ENCODE measurements around the gene BARX2.

The BARX2 gene

GRCh38 chr11:129377739-129378138 lies 2.1 kb downstream of the BARX2 start:
- Histone ChIP-seq H2BK120ac (ENCODE audit: low read depth, low read length) (no peak overlapping the region), H2AFZ (ENCODE audit: low read depth, low read length) (no peak overlapping the region), H4K91ac (ENCODE audit: low read length) (no peak overlapping the region), H3K18ac (ENCODE audit: low read depth in 1 of 2, low read length in 2 of 2) (no peak overlapping the region), H3K4me2 (ENCODE audit: low read length, poor library complexity, severe bottlenecking) (no peak overlapping the region), H3K9ac (ENCODE audit: low read length) (no peak overlapping the region), H3K4me1 (ENCODE audit: control insufficient read depth, insufficient read depth, low read depth, low read length) (peaks cover 24% of the 10 kb centered on the region), H3K4ac (ENCODE audit: low read depth in 1 of 2, low read length in 2 of 2) (no peak overlapping the region), H3K36me3 (ENCODE audit: control insufficient read depth in 1 of 2, insufficient read depth in 2 of 2, low read depth in 1 of 2, low read length in 2 of 2) (no peaks in the 10 kb centered on the region), H3K27ac (ENCODE audit: low read length, poor library complexity, severe bottlenecking) (no peak overlapping the region), H2BK15ac (ENCODE audit: low read depth, poor library complexity, severe bottlenecking) (no peak overlapping the region), H2BK5ac (ENCODE audit: low read depth, low read length, poor library complexity, severe bottlenecking) (no peak overlapping the region), H2BK12ac (ENCODE audit: low read length in 2 of 2) (no peak overlapping the region), H4K8ac (ENCODE audit: low read length) (no peak overlapping the region), H2AK5ac (ENCODE audit: low read length, severe bottlenecking) (no peak overlapping the region), H3K27me3 (ENCODE audit: control insufficient read depth in 1 of 2, insufficient read depth in 1 of 2, low read length in 2 of 2) (peaks cover 49 to 72% of the 10 kb centered on the region in 2 experiments), H3K14ac (ENCODE audit: low read length in 2 of 2) (no peak overlapping the region), H3K9me3 (ENCODE audit: control insufficient read depth, low read length) (no peaks in the 10 kb centered on the region), H3K23ac (ENCODE audit: low read length in 2 of 2) (no peak overlapping the region), H3K79me1 (replicated peaks; ENCODE audit: low read length, poor library complexity, severe bottlenecking) (no peaks in the 10 kb centered on the region), H3K4me3 (ENCODE audit: insufficient read depth in 1 of 2, low read depth in 1 of 2, low read length in 2 of 2) (no peak overlapping the region)
- DNase-seq = no peak
- WGBS = 80% methylated on average over 7 of the region's 7 CpGs

DNA sequence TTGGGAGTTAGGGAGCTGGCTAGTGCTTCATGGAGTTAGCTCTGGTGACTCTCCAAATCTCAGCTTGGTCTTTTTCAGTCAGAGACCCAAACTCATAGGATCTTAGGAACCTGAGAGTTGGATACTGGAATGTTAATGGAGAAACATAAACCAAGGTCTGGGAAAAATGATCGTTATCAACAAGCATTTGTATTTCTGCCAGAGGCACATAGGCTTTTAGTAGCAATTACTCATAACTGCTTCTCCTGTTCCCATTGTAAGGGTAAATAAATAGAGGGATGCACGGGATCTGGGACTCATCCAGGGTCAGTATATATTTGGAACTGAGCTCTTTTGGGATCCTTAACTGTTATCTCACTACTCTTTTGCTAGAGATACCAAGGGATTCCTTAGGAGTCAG lies 4.8 kb downstream of the BARX2 start:
- Histone ChIP-seq H3K23ac (ENCODE audit: low read length in 2 of 2) (no peak overlapping the region), H3K18ac (ENCODE audit: low read depth in 1 of 2, low read length in 2 of 2) (no peak overlapping the region), H2AK5ac (ENCODE audit: low read length, severe bottlenecking) (no peak overlapping the region), H3K9ac (ENCODE audit: low read length) (no peak overlapping the region), H3K4me1 (ENCODE audit: control insufficient read depth, insufficient read depth, low read depth, low read length) (peaks cover 7% of the 10 kb centered on the region), H2BK120ac (ENCODE audit: low read depth, low read length) (no peak overlapping the region), H3K9me3 (ENCODE audit: control insufficient read depth, low read length) (no peaks in the 10 kb centered on the region), H3K79me1 (replicated peaks; ENCODE audit: low read length, poor library complexity, severe bottlenecking) (no peaks in the 10 kb centered on the region), H3K4me3 (ENCODE audit: insufficient read depth in 1 of 2, low read depth in 1 of 2, low read length in 2 of 2) (no peak overlapping the region), H2BK15ac (ENCODE audit: low read depth, poor library complexity, severe bottlenecking) (no peak overlapping the region), H2BK5ac (ENCODE audit: low read depth, low read length, poor library complexity, severe bottlenecking) (no peak overlapping the region), H3K27ac (ENCODE audit: low read length, poor library complexity, severe bottlenecking) (no peak overlapping the region), H4K91ac (ENCODE audit: low read length) (no peak overlapping the region), H4K8ac (ENCODE audit: low read length) (no peak overlapping the region), H3K4me2 (ENCODE audit: low read length, poor library complexity, severe bottlenecking) (no peak overlapping the region), H3K4ac (ENCODE audit: low read depth in 1 of 2, low read length in 2 of 2) (no peak overlapping the region), H3K14ac (ENCODE audit: low read length in 2 of 2) (no peak overlapping the region), H3K27me3 (ENCODE audit: control insufficient read depth in 1 of 2, insufficient read depth in 1 of 2, low read length in 2 of 2) (peaks cover 26 to 52% of the 10 kb centered on the region in 2 experiments), H2BK12ac (ENCODE audit: low read length in 2 of 2) (no peak overlapping the region), H3K36me3 (ENCODE audit: control insufficient read depth in 1 of 2, insufficient read depth in 2 of 2, low read depth in 1 of 2, low read length in 2 of 2) (no peaks in the 10 kb centered on the region), H2AFZ (ENCODE audit: low read depth, low read length) (no peak overlapping the region)
- no peak for DNase-seq
- no CpG with 5 or more reads among the region's 2 CpGs for WGBS

GRCh38 chr11:129382583-129382982 lies 6.9 kb downstream of the BARX2 start:
- Histone ChIP-seq H3K4me2 (ENCODE audit: low read length, poor library complexity, severe bottlenecking) (no peak overlapping the region), H3K27ac (ENCODE audit: low read length, poor library complexity, severe bottlenecking) (no peak overlapping the region), H2BK120ac (ENCODE audit: low read depth, low read length) (no peak overlapping the region), H4K8ac (ENCODE audit: low read length) (no peak overlapping the region), H3K4ac (ENCODE audit: low read depth in 1 of 2, low read length in 2 of 2) (no peak overlapping the region), H4K91ac (ENCODE audit: low read length) (no peak overlapping the region), H2BK5ac (ENCODE audit: low read depth, low read length, poor library complexity, severe bottlenecking) (no peak overlapping the region), H3K23ac (ENCODE audit: low read length in 2 of 2) (no peak overlapping the region), H3K9me3 (ENCODE audit: control insufficient read depth, low read length) (no peaks in the 10 kb centered on the region), H2BK15ac (ENCODE audit: low read depth, poor library complexity, severe bottlenecking) (no peak overlapping the region), H3K4me1 (ENCODE audit: control insufficient read depth, insufficient read depth, low read depth, low read length) (no peaks in the 10 kb centered on the region), H2AK5ac (ENCODE audit: low read length, severe bottlenecking) (no peak overlapping the region), H3K4me3 (ENCODE audit: insufficient read depth in 1 of 2, low read depth in 1 of 2, low read length in 2 of 2) (no peak overlapping the region), H3K9ac (ENCODE audit: low read length) (no peak overlapping the region), H3K79me1 (replicated peaks; ENCODE audit: low read length, poor library complexity, severe bottlenecking) (no peaks in the 10 kb centered on the region), H2AFZ (ENCODE audit: low read depth, low read length) (no peak overlapping the region), H3K18ac (ENCODE audit: low read depth in 1 of 2, low read length in 2 of 2) (no peak overlapping the region), H3K36me3 (ENCODE audit: control insufficient read depth in 1 of 2, insufficient read depth in 2 of 2, low read depth in 1 of 2, low read length in 2 of 2) (no peaks in the 10 kb centered on the region), H2BK12ac (ENCODE audit: low read length in 2 of 2) (no peak overlapping the region), H3K14ac (ENCODE audit: low read length in 2 of 2) (no peak overlapping the region), H3K27me3 (ENCODE audit: control insufficient read depth in 1 of 2, insufficient read depth in 1 of 2, low read length in 2 of 2) (peaks cover 27 to 51% of the 10 kb centered on the region in 2 experiments)
- DNase-seq = no peak
- WGBS = 85% methylated on average over 7 of the region's 7 CpGs

DNA sequence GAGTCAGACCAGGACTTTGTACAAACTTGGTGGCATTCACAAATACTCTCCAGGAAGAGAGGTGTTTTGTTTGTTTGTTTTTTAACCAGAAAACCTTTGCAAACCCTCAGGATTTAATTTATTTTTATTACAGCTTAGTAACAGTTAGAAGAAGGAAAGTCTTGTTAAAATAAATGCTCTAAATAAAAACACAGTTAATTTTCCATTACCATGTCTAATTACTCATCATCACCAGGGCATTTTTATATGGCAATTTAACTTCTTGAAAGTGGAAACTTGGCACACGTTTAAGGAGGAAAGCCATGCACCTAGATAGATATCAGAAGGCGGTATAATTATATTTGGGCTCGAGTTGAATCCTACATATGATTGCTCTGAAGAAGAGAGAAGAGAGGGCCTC lies 7.4 kb downstream of the BARX2 start:
- H3K27me3 ChIP-seq (ENCODE audit: control insufficient read depth in 1 of 2, insufficient read depth in 1 of 2, low read length in 2 of 2) = peaks cover 23 to 51% of the 10 kb centered on the region in 2 experiments
- H3K23ac ChIP-seq (ENCODE audit: low read length in 2 of 2) = no peak overlapping the region
- H2BK12ac ChIP-seq (ENCODE audit: low read length in 2 of 2) = no peak overlapping the region
- no peak overlapping the region for H2BK120ac ChIP-seq (ENCODE audit: low read depth, low read length)
- no peaks in the 10 kb centered on the region for H3K36me3 ChIP-seq (ENCODE audit: control insufficient read depth in 1 of 2, insufficient read depth in 2 of 2, low read depth in 1 of 2, low read length in 2 of 2)
- H3K79me1 ChIP-seq (replicated peaks; ENCODE audit: low read length, poor library complexity, severe bottlenecking) = no peaks in the 10 kb centered on the region
- H3K27ac ChIP-seq (ENCODE audit: low read length, poor library complexity, severe bottlenecking) = no peak overlapping the region
- H3K4me1 ChIP-seq (ENCODE audit: control insufficient read depth, insufficient read depth, low read depth, low read length) = no peaks in the 10 kb centered on the region
- no peak overlapping the region for H4K91ac ChIP-seq (ENCODE audit: low read length)
- H3K9ac ChIP-seq (ENCODE audit: low read length) = no peak overlapping the region
- no peak overlapping the region for H3K4me3 ChIP-seq (ENCODE audit: insufficient read depth in 1 of 2, low read depth in 1 of 2, low read length in 2 of 2)
- H2AFZ ChIP-seq (ENCODE audit: low read depth, low read length) = no peak overlapping the region
- H3K9me3 ChIP-seq (ENCODE audit: control insufficient read depth, low read length) = no peaks in the 10 kb centered on the region
- DNase-seq = no peak
- WGBS = 76% methylated on average over 3 of the region's 3 CpGs
- no peak overlapping the region for H3K18ac ChIP-seq (ENCODE audit: low read depth in 1 of 2, low read length in 2 of 2)
- H3K4me2 ChIP-seq (ENCODE audit: low read length, poor library complexity, severe bottlenecking) = no peak overlapping the region
- H2BK5ac ChIP-seq (ENCODE audit: low read depth, low read length, poor library complexity, severe bottlenecking) = no peak overlapping the region
- no peak overlapping the region for H2AK5ac ChIP-seq (ENCODE audit: low read length, severe bottlenecking)
- H3K14ac ChIP-seq (ENCODE audit: low read length in 2 of 2) = no peak overlapping the region
- H4K8ac ChIP-seq (ENCODE audit: low read length) = no peak overlapping the region
- no peak overlapping the region for H2BK15ac ChIP-seq (ENCODE audit: low read depth, poor library complexity, severe bottlenecking)
- H3K4ac ChIP-seq (ENCODE audit: low read depth in 1 of 2, low read length in 2 of 2) = no peak overlapping the region

All from mesenchymal stem cell (in vitro differentiated cells and primary cell).